Muscle of leg (tissue), 11 donors: ENCODE results near the gene CCSAP. TPM values are rescaled to one million over a fixed set of nuclear protein-coding genes. Genes with fewer than 3 reads are reported as not detected.
A peak's percentile ranks its signal among the peaks of the same experiment; 100 is the strongest.

ENCODE experiments used
- DNase-seq: peaks from one replicate; pipeline ENCODE4 v3.0.0; 2013
- H3K27ac ChIP-seq: one replicate; pipeline ENCODE4 v1.5.1; 2013; ENCODE audit warnings: mild to moderate bottlenecking, low read length, control low read depth
- H3K27me3 ChIP-seq: one replicate; pipeline ENCODE4 v1.6.1; 2013; ENCODE audit warnings: low read length; ENCODE audit not compliant: control insufficient read depth, insufficient read depth
- H3K36me3 ChIP-seq: one replicate; pipeline ENCODE4 v1.6.1; 2013; ENCODE audit warnings: low read length; ENCODE audit not compliant: control insufficient read depth, insufficient read depth
- H3K4me1 ChIP-seq: one replicate; pipeline ENCODE4 v1.6.1; 2013; ENCODE audit warnings: low read length; ENCODE audit not compliant: control insufficient read depth, insufficient read depth
- H3K4me3 ChIP-seq: one replicate; pipeline ENCODE4 v1.5.1; 2013; ENCODE audit warnings: low read length, control low read depth
- H3K9me3 ChIP-seq: replicated peaks from 2 replicates; pipeline ENCODE4 v1.6.1; 2013; ENCODE audit warnings: low read depth, low read length; ENCODE audit not compliant: control insufficient read depth
- WGBS: methylation state at CpG from one replicate; pipeline ENCODE4 v1.1.5; 2013; ENCODE audit warnings: missing lambda C conversion rate; ENCODE audit not compliant: insufficient coverage; 5-methylcytosine and 5-hydroxymethylcytosine counted together
- polyA plus RNA-seq, 8 donors: library from polyadenylated mRNA; unstranded; fragments of 120-200 nt; gene quantifications; one replicate each; pipeline versions ENCODE4 v1.2.1 to v1.2.3, GENCODE V29; 2013; ENCODE audit warnings: inconsistent platforms in 1 of 8, low replicate concordance in 1 of 8; ENCODE audit not compliant: insufficient read length in 8 of 8, insufficient read depth in 1 of 8
- total RNA-seq: library from RNA; stranded (reverse); fragments of 120-200 nt; gene quantifications from one replicate; pipeline ENCODE4 v1.2.4, GENCODE V29; 2013

The CCSAP gene
- total and polyA plus RNA-seq, 9 donors, result 4.5 to 6.8 (median 5.6) TPM

DNA sequence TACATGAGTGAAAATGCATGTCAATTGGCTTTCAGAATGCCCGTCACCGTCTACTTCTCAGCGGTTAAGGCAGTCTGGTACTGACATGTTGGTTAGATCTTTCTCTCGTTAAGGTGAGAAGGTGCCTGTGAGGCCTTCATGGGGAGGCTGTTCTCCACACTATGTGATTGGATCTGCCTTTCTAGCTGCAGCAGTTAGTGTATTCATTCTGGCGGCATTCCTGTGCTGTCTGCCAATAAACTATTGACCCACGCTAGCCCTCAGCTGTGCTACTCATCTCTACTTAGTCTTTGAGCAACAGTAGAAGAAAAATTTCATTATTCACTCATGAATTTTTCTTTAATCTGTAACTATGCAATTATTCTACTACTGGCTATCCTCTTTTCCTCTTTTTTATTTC lies 32.0 kb downstream of the CCSAP start:
- Histone ChIP-seq H3K27me3 (no peaks in the 10 kb centered on the region), H3K4me1 (peaks cover 6% of the 10 kb centered on the region), H3K27ac (no peak overlapping the region), H3K4me3 (no peak overlapping the region), H3K36me3 (peaks cover 15% of the 10 kb centered on the region), H3K9me3 (no peaks in the 10 kb centered on the region)
- 60% methylated on average over 1 of the region's 6 CpGs for WGBS
- peak; percentile 51 for DNase-seq

DNA sequence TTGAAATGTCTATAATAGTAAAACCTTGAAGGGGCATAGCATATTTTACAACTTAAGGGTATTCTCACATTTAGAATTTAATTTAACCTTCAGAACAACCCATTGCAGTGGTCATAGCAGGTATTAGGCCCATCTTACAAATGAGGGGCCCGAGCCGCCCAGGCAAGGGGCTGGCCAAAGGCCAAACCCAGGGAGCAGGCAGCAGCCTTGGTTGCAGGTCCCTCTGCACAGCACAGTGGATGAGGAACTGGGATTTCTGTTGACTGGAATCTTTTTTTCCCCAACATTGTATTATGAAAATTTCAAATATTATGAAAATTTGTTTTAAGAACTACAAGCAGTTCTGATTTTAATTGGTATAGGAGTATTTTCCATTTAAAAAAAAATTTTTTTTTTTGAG lies 33.2 kb downstream of the CCSAP start:
- Histone ChIP-seq H3K4me3 (no peak overlapping the region), H3K27me3 (no peaks in the 10 kb centered on the region), H3K4me1 (peaks cover 6% of the 10 kb centered on the region), H3K27ac (no peak overlapping the region), H3K36me3 (peaks cover 15% of the 10 kb centered on the region), H3K9me3 (no peaks in the 10 kb centered on the region)
- no peak for DNase-seq
- no CpG with 5 or more reads among the region's 2 CpGs for WGBS

DNA sequence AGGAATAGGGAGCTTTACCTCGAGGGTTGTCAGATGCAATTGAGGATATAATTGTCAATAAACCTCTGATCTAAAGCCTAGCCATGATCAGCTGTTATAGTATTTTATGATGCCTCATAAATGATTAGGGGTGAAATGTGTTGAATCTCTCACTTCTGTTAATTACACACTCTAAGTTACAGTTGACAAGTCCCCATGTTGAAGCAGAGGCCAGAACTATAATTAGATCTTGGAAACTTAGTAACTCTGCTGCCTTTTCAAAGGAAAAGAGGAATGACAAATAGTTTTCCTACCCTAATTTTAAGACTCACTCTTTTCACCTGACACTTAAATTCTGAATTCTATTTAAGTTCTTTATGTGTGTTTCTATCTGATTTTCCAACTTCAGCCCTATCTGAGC lies 33.8 kb downstream of the CCSAP start:
- DNase-seq, result no peak
- Histone ChIP-seq H3K4me1 (peaks cover 6% of the 10 kb centered on the region), H3K27ac (no peak overlapping the region), H3K27me3 (no peaks in the 10 kb centered on the region), H3K36me3 (peaks cover 19% of the 10 kb centered on the region), H3K9me3 (no peaks in the 10 kb centered on the region), H3K4me3 (no peak overlapping the region)
- no CpG with 5 or more reads among the region's 1 CpG for WGBS

DNA sequence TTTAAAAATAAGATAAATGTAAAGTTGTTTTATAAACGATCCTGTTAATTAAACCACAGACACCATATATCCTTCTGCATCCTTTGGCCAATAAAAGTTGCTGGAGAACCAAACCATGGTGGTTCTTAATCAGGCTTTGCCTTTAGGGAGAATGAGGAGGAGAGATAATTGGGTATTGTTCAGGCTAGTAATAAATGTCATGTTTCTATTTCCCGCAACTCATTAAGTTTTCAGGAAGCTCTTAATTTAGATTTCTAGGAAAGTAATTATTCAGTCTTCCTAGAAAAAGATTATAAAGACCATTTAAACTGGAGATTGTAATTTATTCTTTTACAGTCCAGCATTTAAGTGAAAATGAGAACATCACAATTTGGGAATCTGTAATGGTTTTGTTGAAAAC lies 37.5 kb downstream of the CCSAP start:
- WGBS, result no CpG with 5 or more reads among the region's 2 CpGs
- no peak overlapping the region for H3K4me3 ChIP-seq
- no peaks in the 10 kb centered on the region for H3K9me3 ChIP-seq
- no peak overlapping the region for H3K27ac ChIP-seq
- H3K4me1 ChIP-seq, result no peaks in the 10 kb centered on the region
- H3K27me3 ChIP-seq, result no peaks in the 10 kb centered on the region
- H3K36me3 ChIP-seq, result peaks cover 37% of the 10 kb centered on the region
- DNase-seq, result no peak

DNA sequence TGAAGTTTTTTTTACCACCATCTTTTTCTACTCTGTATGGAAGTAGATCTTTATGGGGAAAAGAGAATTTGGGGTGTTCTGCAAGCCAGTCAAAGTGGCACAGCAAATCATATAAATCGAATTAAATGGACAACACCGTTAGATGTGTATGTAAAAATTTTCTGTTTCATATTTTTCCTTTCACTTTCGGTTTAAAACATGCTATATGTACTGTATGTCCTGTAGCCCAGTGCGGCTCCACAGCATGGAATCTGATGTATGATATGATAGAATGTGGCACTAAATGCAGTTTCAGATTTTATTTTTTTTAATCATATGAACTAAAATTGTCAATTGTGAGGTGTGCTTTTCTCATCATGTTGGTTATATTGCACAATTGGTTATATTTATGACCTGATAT lies 39.0 kb downstream of the CCSAP start:
- H3K36me3 ChIP-seq, result peaks cover 45% of the 10 kb centered on the region

DNA sequence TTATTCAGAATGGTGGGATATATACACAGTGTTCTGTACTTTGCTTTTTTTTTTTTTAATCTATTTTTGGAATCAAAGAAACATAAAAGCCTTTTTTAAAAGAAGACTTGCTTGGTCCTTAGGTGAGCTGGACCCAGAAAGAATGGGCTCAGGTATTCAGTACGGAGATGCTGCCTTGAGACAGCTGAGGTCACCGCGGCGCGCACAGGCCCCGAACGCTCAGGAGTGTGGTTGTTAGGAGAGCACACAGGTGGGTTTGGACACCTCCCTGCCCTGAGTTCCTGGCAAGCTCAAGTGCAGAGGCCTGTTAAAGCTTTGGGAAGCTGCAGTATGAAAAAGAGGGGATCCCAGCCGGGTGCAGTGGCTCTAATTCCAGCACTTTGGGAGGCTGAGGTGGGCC lies 40.1 kb downstream of the CCSAP start:
- Histone ChIP-seq H3K9me3 (no peaks in the 10 kb centered on the region), H3K4me1 (no peaks in the 10 kb centered on the region), H3K27ac (no peak overlapping the region), H3K27me3 (no peaks in the 10 kb centered on the region), H3K4me3 (no peak overlapping the region), H3K36me3 (peaks cover 41% of the 10 kb centered on the region)
- no peak for DNase-seq
- WGBS, result 92% methylated on average over 8 of the region's 8 CpGs

More for the DNA sequence above, 39.0 kb downstream of the CCSAP start:
- Histone ChIP-seq H3K27me3 (no peaks in the 10 kb centered on the region), H3K27ac (no peak overlapping the region), H3K4me1 (no peaks in the 10 kb centered on the region), H3K9me3 (no peaks in the 10 kb centered on the region), H3K4me3 (no peak overlapping the region)
- DNase-seq, result no peak
- WGBS, result no CpG with 5 or more reads among the region's 4 CpGs

DNA sequence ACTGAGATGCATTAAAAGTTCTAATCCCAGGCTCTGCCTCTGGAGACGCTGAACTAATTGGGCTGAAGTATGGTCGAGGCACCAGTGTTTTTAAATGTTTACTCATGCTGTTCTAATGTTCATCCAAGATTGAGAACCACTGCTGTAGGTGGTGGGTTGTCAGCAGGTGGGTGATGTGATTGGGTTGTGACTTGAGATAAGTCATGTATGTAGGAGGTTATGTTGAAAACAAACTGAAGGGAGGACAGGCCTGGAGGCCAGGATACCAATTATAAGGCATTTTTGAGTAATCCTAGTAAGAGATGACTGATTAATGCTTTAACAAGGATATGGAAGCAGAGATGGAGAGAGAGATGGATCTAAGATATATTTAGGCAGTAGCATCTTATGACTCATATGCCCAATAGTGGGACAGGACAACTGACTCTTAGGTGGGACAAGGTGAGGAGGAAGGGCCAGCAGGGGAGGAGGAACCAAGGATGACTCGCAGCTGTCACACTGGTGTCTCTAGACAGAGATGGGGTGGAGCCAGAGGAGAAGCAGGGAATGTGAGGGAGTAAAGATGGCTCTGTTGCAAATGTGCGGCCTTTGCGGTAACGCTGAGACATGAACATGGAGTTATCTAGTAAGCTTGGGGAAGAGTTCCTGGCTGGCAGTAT lies 42.6 kb downstream of the CCSAP start:
- H3K4me3 ChIP-seq, result no peak overlapping the region
- H3K27ac ChIP-seq, result no peak overlapping the region
- peaks cover 3% of the 10 kb centered on the region for H3K4me1 ChIP-seq
- no peaks in the 10 kb centered on the region for H3K27me3 ChIP-seq
- no peak for DNase-seq
- peaks cover 51% of the 10 kb centered on the region for H3K36me3 ChIP-seq
- no peaks in the 10 kb centered on the region for H3K9me3 ChIP-seq
- WGBS, result 79% methylated on average over 6 of the region's 6 CpGs

DNA sequence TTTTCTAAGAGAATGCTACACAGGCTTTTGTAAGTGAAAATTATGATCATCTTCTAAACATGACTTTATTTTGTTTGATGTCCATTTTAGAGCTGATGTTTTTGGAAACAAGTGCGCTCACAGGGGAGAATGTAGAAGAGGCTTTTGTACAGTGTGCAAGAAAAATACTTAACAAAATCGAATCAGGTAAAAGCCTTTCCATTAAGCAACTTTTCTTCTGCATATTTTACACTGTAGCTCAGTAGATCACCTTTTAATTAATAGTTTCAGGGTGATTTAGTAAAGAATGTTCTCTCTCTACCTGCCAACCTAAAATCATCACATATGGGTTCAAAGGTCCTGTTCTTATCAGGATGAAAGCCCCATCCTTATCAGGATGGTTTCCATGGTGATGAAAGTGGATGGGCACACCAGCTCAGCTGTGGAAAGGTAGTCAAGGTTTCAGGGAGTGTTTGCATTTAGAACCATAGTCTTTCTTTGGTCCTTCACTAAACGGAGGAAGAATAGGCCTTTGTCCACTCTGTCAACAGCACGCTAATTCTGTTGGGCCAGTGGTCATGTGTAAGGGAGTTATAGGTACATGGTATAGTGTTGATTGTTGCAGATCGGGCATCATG lies 43.9 kb downstream of the CCSAP start:
- no peaks in the 10 kb centered on the region for H3K27me3 ChIP-seq
- peaks cover 3% of the 10 kb centered on the region for H3K4me1 ChIP-seq
- H3K9me3 ChIP-seq, result no peaks in the 10 kb centered on the region
- whole genome bisulfite sequencing, result 69% methylated on average over 2 of the region's 5 CpGs
- H3K27ac ChIP-seq, result no peak overlapping the region
- H3K4me3 ChIP-seq, result no peak overlapping the region
- peaks cover 51% of the 10 kb centered on the region for H3K36me3 ChIP-seq
- no peak for DNase-seq

DNA sequence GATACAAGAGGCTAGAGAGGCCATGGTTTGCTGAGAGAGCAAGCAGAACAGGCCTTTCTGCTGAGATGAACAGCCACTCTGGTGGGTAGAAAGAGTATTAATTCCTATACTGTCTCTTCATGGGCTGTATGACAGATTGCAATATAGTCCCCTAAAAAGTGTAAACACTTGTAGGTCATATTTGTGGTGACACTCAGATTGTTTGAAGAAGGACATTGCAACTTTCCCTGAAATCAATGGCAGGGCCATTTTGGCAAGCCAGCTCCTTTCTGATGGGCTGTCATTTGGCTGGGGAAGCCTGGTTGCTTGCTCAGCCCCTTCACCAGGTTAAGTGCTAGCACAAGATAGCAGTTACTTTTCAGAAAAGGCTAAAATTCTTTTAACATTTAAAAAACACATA lies 44.4 kb downstream of the CCSAP start:
- DNase-seq, result no peak
- Histone ChIP-seq H3K9me3 (no peaks in the 10 kb centered on the region), H3K4me3 (no peak overlapping the region), H3K27me3 (no peaks in the 10 kb centered on the region), H3K27ac (no peak overlapping the region), H3K4me1 (peaks cover 3% of the 10 kb centered on the region), H3K36me3 (peaks cover 47% of the 10 kb centered on the region)

DNA sequence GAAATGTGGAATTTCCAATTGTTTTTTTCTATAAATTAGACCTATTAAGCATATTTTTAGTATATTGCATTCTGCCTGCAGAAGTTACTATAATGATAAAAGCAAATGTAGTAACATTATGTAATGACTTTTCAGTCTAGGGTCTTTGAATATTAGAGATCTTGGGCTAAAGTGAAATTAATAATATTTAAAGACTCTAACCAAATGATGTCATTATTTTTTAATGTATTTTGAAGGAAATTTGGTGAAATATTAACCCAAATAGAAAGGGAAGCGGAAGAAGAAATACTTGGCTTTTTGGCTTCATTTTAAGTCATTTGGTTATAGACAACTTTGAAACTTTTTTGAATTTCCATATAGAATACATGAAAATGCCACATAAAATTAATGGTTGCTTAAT lies 45.1 kb downstream of the CCSAP start:
- no peaks in the 10 kb centered on the region for H3K27me3 ChIP-seq
- no peak overlapping the region for H3K4me3 ChIP-seq
- no CpG with 5 or more reads among the region's 1 CpG for WGBS
- H3K4me1 ChIP-seq, result peaks cover 3% of the 10 kb centered on the region
- H3K27ac ChIP-seq, result no peak overlapping the region
- DNase-seq, result no peak
- H3K9me3 ChIP-seq, result no peaks in the 10 kb centered on the region
- peaks cover 41% of the 10 kb centered on the region for H3K36me3 ChIP-seq
